GM12878 (cell line): ENCODE data around the gene FBXO15. TPM values are rescaled to one million over a fixed set of nuclear protein-coding genes. Genes with fewer than 3 reads are reported as not detected.

ENCODE experiments used
- ATAC-seq: fragments of 200-7000 bp; cut with Tn5 transposase; 3 replicates; pipeline ENCODE4 v1.9.1; 2020; ENCODE audit warnings: mild to moderate bottlenecking, moderate library complexity
- BruUV-seq: library from RNA; stranded (reverse); fragments of 400-500 nt; replicated peaks from 2 replicates; lab custom pipeline; 2021; lab: Mats Ljungman, UMichigan
- CTCF ChIA-PET: fragments of 300-600 bp; sonication (Branson Sonifier 250); formaldehyde crosslinking; extraction: SDS; loops from one replicate; lab custom pipeline; 2021; ENCODE audit warnings: inconsistent platforms; lab: Yijun Ruan, JAX
- POLR2A ChIA-PET: fragments of 350-600 bp; formaldehyde crosslinking; extraction: SDS; loops from one replicate; lab custom pipeline; 2021; ENCODE audit warnings: inconsistent platforms; lab: Charles Lee
- RAD21 ChIA-PET: fragments of 300-600 bp; sonication (Branson Sonifier 250); formaldehyde crosslinking; loops from one replicate; lab custom pipeline; 2023; ENCODE audit warnings: antibody characterized with exemption; ENCODE audit not compliant: unreplicated experiment; lab: Charles Lee
- SMC1A ChIA-PET: fragments of 300-600 bp; sonication (Branson Sonifier 250); formaldehyde crosslinking; loops from one replicate; lab custom pipeline; 2023; ENCODE audit not compliant: unreplicated experiment, uncharacterized antibody; lab: Charles Lee
- DNase-seq: peaks from one replicate; pipeline ENCODE4 v3.0.0-alpha.2; 2011; ENCODE audit warnings: low read depth, low spot score
- FAIRE-seq: peaks from 3 replicates; lab custom pipeline; 2011; peaks lifted over from hg19 to GRCh38; lab: Jason Lieb, UNC
- H2AFZ ChIP-seq: 2 replicates; pipeline ENCODE4 v1.6.0; 2011; ENCODE audit warnings: low read depth, low read length, control low read depth; ENCODE audit not compliant: control insufficient read depth
- H3K27ac ChIP-seq: 2 replicates; pipeline ENCODE4 v1.5.1; 2011; ENCODE audit warnings: control low read depth; ENCODE audit not compliant: control insufficient read depth, insufficient read depth
- H3K27me3 ChIP-seq, 2 experiments: replicated peaks in 1 of 2; 2 replicates each; pipeline versions ENCODE4 v1.6.0 to v1.6.1; 2011; ENCODE audit warnings: low read length in 1 of 2; ENCODE audit not compliant: control insufficient read depth in 2 of 2, insufficient read depth in 2 of 2
- H3K36me3 ChIP-seq, 2 experiments: 2 replicates each; pipeline ENCODE4 v1.5.1; 2011; ENCODE audit warnings: low read length in 1 of 2; ENCODE audit not compliant: control insufficient read depth in 2 of 2, insufficient read depth in 2 of 2
- H3K4me1 ChIP-seq: 2 replicates; pipeline ENCODE4 v1.6.1; 2011; ENCODE audit warnings: mild to moderate bottlenecking, low read length, moderate library complexity, mixed read lengths; ENCODE audit not compliant: control insufficient read depth, insufficient read depth
- H3K4me2 ChIP-seq: 2 replicates; pipeline ENCODE4 v1.6.0; 2011; ENCODE audit warnings: control low read depth; ENCODE audit not compliant: control insufficient read depth, insufficient read depth
- H3K4me3 ChIP-seq: fragments of 200-600 bp; sonication (generic); 2 replicates; pipeline ENCODE4 v1.5.1; 2016
- H3K79me2 ChIP-seq: 2 replicates; pipeline ENCODE4 v1.6.0; 2011; ENCODE audit warnings: low read length; ENCODE audit not compliant: control insufficient read depth, insufficient read depth
- H3K9ac ChIP-seq: 2 replicates; pipeline ENCODE4 v1.8.0; 2011; ENCODE audit warnings: low read length, control low read depth, mixed read lengths; ENCODE audit not compliant: control insufficient read depth, insufficient read depth
- H3K9me3 ChIP-seq: replicated peaks from 3 replicates; pipeline ENCODE4 v1.5.1; 2011; ENCODE audit warnings: mild to moderate bottlenecking, low read length; ENCODE audit not compliant: control insufficient read depth, insufficient read depth
- H4K20me1 ChIP-seq: 2 replicates; pipeline ENCODE4 v1.6.0; 2011; ENCODE audit not compliant: control insufficient read depth, insufficient read depth
- BRCA1 ChIP-seq: IDR thresholded peaks from 2 replicates; pipeline ENCODE4 v1.6.1; 2011; ENCODE audit warnings: low read depth, low read length, improper control_type of control experiment
- CTCF ChIP-seq, 3 experiments: IDR thresholded peaks in 2 of 3; conservative IDR thresholded peaks in 1 of 3; 2 replicates each; pipeline ENCODE4 v1.5.1; 2011; ENCODE audit warnings: low read depth in 3 of 3, low read length in 3 of 3, mild to moderate bottlenecking in 3 of 3, control low read depth in 2 of 3, moderate library complexity in 2 of 3, inconsistent platforms in 1 of 3, mixed read lengths in 1 of 3; ENCODE audit not compliant: control insufficient read depth in 2 of 3, insufficient read depth in 1 of 3; ENCODE audit errors: extremely low read depth in 1 of 3
- EGR1 ChIP-seq, 2 experiments: IDR thresholded peaks; 1 replicate in 1 of 2; 2 replicates in 1 of 2; pipeline ENCODE4 v1.6.1; 2011 to 2012; ENCODE audit warnings: low read depth in 2 of 2, low read length in 2 of 2, borderline replicate concordance in 1 of 2, mild to moderate bottlenecking in 1 of 2, moderate library complexity in 1 of 2
- EZH2 ChIP-seq: IDR thresholded peaks from 2 replicates; pipeline ENCODE4 v1.6.1; 2012; ENCODE audit warnings: low read depth, mild to moderate bottlenecking, control low read depth, inconsistent platforms, low read length, borderline replicate concordance; ENCODE audit not compliant: control insufficient read depth
- SUPT20H ChIP-seq: IDR thresholded peaks from 2 replicates; pipeline ENCODE4 v1.6.1; 2011; ENCODE audit warnings: low read depth, mild to moderate bottlenecking, low read length, moderate library complexity, borderline replicate concordance; ENCODE audit not compliant: control insufficient read depth
- ZBTB40 ChIP-seq: fragments of 450-650 bp; IDR thresholded peaks from 2 replicates; pipeline ENCODE4 v1.6.1; 2016; ENCODE audit warnings: mild to moderate bottlenecking, moderate library complexity, borderline replicate concordance
- WGBS: methylation state at CpG from one replicate; pipeline ENCODE4 v1.1.6; 2016; ENCODE audit warnings: low lambda C conversion rate; ENCODE audit not compliant: insufficient replicate concordance, insufficient coverage; ENCODE audit errors: missing lambda C conversion rate; 5-methylcytosine and 5-hydroxymethylcytosine counted together
- in situ Hi-C: fragments of 300-500 bp; cut with MboI; formaldehyde crosslinking; loops from 9 replicates; pipeline ENCODE4 v1.14.3; 2018; ENCODE audit warnings: mixed read lengths
- intact Hi-C: fragments of 100-400 bp; cut with micrococcal nuclease; formaldehyde crosslinking; loops from one replicate; pipeline ENCODE4 v1.14.2; 2022; ENCODE audit not compliant: unreplicated experiment
- polyA plus RNA-seq, 11 experiments: library from polyadenylated mRNA; depleted of rRNA in 4 of 11; unstranded in 6 of 11; stranded (reverse) in 5 of 11; fragments of >200 nt; fragmentation: Nextera tagmentation in 4 of 11; fragmentation: Illumina TruSeq in 1 of 11; extraction: Ambion mirVana in 4 of 11; extraction: Trizol in 1 of 11; gene quantifications; 1 replicate in 1 of 11; 2 replicates in 10 of 11; pipeline versions ENCODE4 v1.2.1 to v1.2.3, GENCODE V29; 2011 to 2016; ENCODE audit warnings: inconsistent platforms in 2 of 11, missing spikeins in 2 of 11, low read depth in 1 of 11
- total RNA-seq, 4 experiments: library from RNA; depleted of rRNA in 3 of 4; stranded (reverse); fragments of >200 nt in 3 of 4; fragmentation: Illumina TruSeq in 1 of 4; extraction: Trizol in 1 of 4; gene quantifications; 2 replicates each; pipeline versions ENCODE4 v1.2.1 to v1.2.3, GENCODE V29; 2013 to 2021
- TF ChIP-seq, protein P1 (sequence below): fragments of 450-650 bp; IDR thresholded peaks from 2 replicates; pipeline ENCODE4 v1.6.1; 2017; ENCODE audit warnings: mild to moderate bottlenecking, low read depth, inconsistent platforms; ENCODE audit not compliant: poor library complexity, severe bottlenecking

Gene FBXO15
- total and polyA plus RNA-seq, 10 of the 15 experiments (the other 5 are each of a cell fraction or from before 2014, with no cell fraction given): 0.06 to 0.90 (median 0.22) TPM; not detected in 3

DNA sequence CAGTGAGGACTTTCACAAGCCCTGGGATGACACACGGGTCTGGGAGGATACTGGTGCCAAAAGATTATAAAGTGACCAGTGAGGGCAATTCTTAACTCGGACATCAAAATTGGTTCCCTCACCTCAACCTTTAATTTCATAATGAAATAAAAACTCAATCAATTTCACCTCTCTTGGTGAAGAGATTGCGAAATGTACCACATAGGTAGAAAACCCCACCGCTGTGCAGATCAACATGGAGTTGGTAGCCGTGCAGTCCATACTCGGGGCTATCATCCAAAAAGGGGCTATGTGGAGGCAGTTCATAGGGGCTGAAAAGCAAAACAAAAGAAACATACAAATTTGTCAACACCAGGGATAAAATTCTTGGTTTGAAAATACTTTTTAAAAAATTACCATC, 24.4 kb downstream of the FBXO15 start (continued):
- TF ChIP-seq EGR1 (IDR thresholded peaks at IDR 0.05; ENCODE audit: borderline replicate concordance in 1 of 2, low read depth in 2 of 2, low read length in 2 of 2) (no peak), SUPT20H (no peak)

GRCh38 chr18:74116633-74117554, 30.7 kb downstream of the FBXO15 start:
- H3K27me3 ChIP-seq: no peaks in the 10 kb centered on the region; a peak in 1 of 4 replicates
- ChIA-PET POLR2A (no interaction called here), CTCF (interaction anchor here (0.8 to 1.3 kb wide), 2 partner anchors 35 to 1309 kb away, joined by 4 to 5 read pairs; no protein-coding TSS in a partner anchor), RAD21 (no interaction called here), SMC1A (no interaction called here)
- 48% methylated on average over 9 of the region's 9 CpGs for WGBS
- no peaks in the 10 kb centered on the region for H3K4me1 ChIP-seq
- H3K9ac ChIP-seq: no peak overlapping the region
- no peaks in the 10 kb centered on the region for H3K79me2 ChIP-seq
- DNase-seq (no peak), ATAC-seq (peak; percentile 57), FAIRE-seq (no peak)
- H2AFZ ChIP-seq: no peak overlapping the region
- H3K36me3 ChIP-seq: no peaks in the 10 kb centered on the region
- in situ Hi-C loops (loop anchor here (25.0 kb wide), 1 partner anchor 1355 kb away; no protein-coding TSS in a partner anchor), intact Hi-C loops (loop anchor here (10.0 kb wide), 1 partner anchor 1352 kb away; no protein-coding TSS in a partner anchor)
- H3K4me3 ChIP-seq: no peak overlapping the region
- H3K9me3 ChIP-seq: no peaks in the 10 kb centered on the region
- H3K27ac ChIP-seq: no peak overlapping the region
- no peaks in the 10 kb centered on the region for H4K20me1 ChIP-seq
- H3K4me2 ChIP-seq: no peak overlapping the region
- BruUV-seq: no TSS peak
- TF ChIP-seq EZH2 (no peak), CTCF (IDR thresholded peaks at IDR 0.05 in 2 of 3, conservative IDR thresholded peaks at IDR 0.05 in 1 of 3; ENCODE audit: control insufficient read depth in 2 of 3, extremely low read depth in 1 of 3, insufficient read depth in 1 of 3, low read depth in 3 of 3, low read length in 3 of 3) (peak; percentile 45 to 52 (median 47); a peak in 5 of 6 replicates), ZBTB40 (no peak), BRCA1 (no peak)
- TF ChIP-seq, protein P1, sequence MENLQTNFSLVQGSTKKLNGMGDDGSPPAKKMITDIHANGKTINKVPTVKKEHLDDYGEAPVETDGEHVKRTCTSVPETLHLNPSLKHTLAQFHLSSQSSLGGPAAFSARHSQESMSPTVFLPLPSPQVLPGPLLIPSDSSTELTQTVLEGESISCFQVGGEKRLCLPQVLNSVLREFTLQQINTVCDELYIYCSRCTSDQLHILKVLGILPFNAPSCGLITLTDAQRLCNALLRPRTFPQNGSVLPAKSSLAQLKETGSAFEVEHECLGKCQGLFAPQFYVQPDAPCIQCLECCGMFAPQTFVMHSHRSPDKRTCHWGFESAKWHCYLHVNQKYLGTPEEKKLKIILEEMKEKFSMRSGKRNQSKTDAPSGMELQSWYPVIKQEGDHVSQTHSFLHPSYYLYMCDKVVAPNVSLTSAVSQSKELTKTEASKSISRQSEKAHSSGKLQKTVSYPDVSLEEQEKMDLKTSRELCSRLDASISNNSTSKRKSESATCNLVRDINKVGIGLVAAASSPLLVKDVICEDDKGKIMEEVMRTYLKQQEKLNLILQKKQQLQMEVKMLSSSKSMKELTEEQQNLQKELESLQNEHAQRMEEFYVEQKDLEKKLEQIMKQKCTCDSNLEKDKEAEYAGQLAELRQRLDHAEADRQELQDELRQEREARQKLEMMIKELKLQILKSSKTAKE: no peak
